Fibroblast of the conjunctiva (primary cell): ENCODE results near the gene IPCEF1.
"Not testable (repeated sequence)": the region's sequence is repeated elsewhere in the genome, so short reads cannot be mapped to it uniquely, and the experiment has no call there.

Source experiments
- DNase-seq: peaks from one replicate; pipeline ENCODE4 v3.0.0-alpha.2; 2010; ENCODE audit warnings: low read depth

The IPCEF1 gene

DNA sequence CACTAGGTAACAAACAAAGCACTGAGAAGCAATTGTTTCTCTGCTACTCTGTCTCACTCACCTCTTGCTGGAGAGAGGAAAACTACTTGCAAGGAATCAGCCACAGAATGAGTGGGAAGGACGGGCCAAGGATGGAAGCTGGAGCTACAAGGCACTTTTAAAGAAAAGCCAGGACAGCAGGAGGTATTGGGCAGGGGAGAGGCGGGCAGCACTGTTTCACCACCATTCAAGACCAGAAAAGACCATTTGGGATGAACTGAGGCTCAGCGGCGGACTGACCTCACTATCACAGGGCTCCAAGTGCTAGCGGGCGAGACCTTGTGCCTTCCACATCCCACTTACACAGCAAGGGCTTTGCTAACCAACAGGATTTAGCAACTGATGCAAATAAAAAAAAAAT, 137.4 kb downstream of the IPCEF1 start:
- no peak for DNase-seq

- DNase-seq = no peak
Measured at GRCh38 chr6:154218787-154219186, 137.8 kb downstream of the IPCEF1 start.

GRCh38 chr6:154218301-154218700, 138.3 kb downstream of the IPCEF1 start:
- no peak for DNase-seq

- no peak for DNase-seq
Measured at GRCh38 chr6:154213782-154214181, 142.8 kb downstream of the IPCEF1 start.

- DNase-seq = no peak
Measured at GRCh38 chr6:154210678-154211077, 145.9 kb downstream of the IPCEF1 start.

- no peak for DNase-seq
Measured at GRCh38 chr6:154209555-154209954, 147.0 kb downstream of the IPCEF1 start.

- DNase-seq = no peak
Measured at GRCh38 chr6:154206996-154207395, 149.6 kb downstream of the IPCEF1 start.

GRCh38 chr6:154206141-154206540, 150.5 kb downstream of the IPCEF1 start:
- DNase-seq = no peak

DNA sequence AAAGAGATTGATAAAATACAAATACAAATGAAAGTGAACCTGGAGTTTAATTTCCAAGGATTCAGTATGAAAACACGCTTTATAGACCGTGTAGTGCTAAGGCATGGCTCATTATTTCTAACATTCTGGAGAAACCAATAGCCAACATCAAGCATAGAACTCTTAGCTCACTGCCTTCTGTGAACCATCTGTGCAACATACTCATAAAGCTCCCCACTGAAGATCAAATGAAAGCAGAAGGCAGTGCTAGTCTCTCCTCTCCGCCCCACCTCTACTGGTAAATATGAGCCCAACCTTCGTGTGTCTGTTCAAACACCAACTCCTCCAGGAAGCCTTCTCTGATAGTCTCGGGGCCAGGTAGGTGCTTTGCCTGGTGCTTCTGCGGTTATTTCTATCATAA, 153.6 kb downstream of the IPCEF1 start:
- DNase-seq = no peak

- no peak for DNase-seq
Measured at GRCh38 chr6:154202339-154202738, 154.3 kb downstream of the IPCEF1 start.

DNA sequence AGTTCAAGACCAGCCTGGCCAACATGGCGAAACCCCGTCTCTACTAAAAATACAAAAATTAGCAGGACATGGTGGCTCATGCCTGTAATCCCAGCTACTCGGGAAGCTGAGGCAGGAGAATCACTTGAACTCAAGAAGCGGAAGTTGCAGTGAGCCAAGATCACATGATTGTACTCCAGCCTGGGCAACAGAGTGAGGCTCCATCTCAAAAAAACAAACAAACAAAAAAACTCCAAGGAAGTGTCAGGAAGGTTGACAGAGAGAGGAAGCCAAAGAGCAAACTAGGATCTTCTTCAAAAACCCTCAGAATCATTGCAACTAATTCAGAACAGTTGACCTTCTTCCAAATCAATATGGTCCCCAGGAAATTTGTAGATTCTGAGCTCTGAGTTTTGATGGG, 154.9 kb downstream of the IPCEF1 start:
- DNase-seq = not testable (repeated sequence)

GRCh38 chr6:154197196-154197860, 159.3 kb downstream of the IPCEF1 start:
- DNase-seq = peak; percentile 60

- DNase-seq = no peak
Measured at GRCh38 chr6:154196333-154196885, 160.2 kb downstream of the IPCEF1 start.

GRCh38 chr6:154187714-154188113, 168.9 kb downstream of the IPCEF1 start:
- no peak for DNase-seq

DNA sequence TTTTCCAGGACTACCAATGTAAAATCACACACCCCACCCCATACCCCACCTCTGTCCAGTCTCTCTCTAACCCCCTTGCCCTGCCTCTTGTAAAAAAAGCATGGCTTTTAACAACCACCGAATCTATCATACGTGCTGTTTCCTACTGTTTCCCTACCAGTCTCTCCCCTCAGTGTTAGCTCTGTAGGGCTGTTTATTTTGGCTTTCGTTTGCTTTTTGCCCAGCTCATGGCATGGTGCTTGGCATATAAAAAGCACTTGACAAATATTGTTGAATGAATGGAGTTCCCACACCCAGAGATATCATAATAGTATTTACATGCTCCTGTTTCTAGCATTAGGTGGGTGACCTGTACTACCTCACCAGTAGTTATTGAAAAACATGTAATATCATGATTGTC, 169.4 kb downstream of the IPCEF1 start:
- DNase-seq = no peak

DNA sequence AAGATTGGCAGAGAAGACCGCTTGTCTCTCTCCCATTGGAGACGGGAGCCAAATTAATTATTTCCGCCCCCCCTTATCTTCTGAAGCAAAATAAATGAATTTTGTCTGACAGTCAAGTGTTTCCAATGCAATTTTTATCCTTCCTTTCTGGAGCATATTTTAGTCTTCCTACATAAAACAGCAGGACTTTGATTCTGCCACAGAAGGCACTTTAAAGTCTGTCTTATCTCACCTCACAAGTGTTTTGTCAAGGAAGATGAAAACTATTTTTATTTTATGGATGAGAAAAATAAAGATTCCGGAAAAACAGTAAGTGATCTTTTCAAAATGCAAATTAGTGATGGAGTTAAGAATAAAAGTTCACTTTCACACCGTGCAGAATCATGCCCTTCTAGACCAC, 177.2 kb downstream of the IPCEF1 start:
- no peak for DNase-seq

DNA sequence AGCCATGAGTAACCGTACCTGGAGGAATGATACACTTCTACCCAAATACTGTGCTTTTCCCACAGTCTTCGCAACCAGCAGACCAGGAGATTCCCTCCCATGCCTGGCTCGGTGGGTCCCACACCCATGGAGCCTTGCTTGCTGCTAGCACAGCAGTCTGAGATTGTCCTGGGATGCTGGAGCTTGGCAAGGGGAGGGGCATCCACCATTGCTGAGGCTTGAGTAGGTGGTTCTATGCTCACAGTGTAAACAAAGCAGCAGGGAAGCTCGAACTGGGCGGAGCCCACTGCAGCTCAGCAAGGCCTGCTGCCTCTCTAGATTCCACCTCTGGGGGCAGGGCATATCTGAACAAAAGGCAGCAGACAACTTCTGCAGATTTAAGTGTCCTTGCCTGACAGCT, 184.2 kb downstream of the IPCEF1 start:
- not testable (repeated sequence) for DNase-seq

- no peak for DNase-seq
Measured at GRCh38 chr6:154170106-154170505, 186.5 kb downstream of the IPCEF1 start.

- no peak for DNase-seq
Measured at GRCh38 chr6:154169193-154169847, 187.3 kb downstream of the IPCEF1 start.

- DNase-seq = no peak
Measured at GRCh38 chr6:154167126-154167525, 189.5 kb downstream of the IPCEF1 start.

- DNase-seq = no peak
Measured at GRCh38 chr6:154166140-154166539, 190.5 kb downstream of the IPCEF1 start.

- no peak for DNase-seq
Measured at GRCh38 chr6:154165478-154165877, 191.1 kb downstream of the IPCEF1 start.

GRCh38 chr6:154164397-154164796, 192.2 kb downstream of the IPCEF1 start:
- DNase-seq = peak; percentile 78

- DNase-seq = no peak
Measured at GRCh38 chr6:154161689-154162088, 194.9 kb downstream of the IPCEF1 start.
